K562 (cell line): ENCODE data around the gene GUCY2F.

ENCODE experiments used
- CEBPB ChIP-seq: fragments of 450-650 bp; IDR thresholded peaks from 2 replicates; pipeline ENCODE4 v1.6.1; 2016; ENCODE audit warnings: missing genetic modification characterization, missing compliant biosample characterization
- CREB1 ChIP-seq, 2 experiments: sonication (generic) in 1 of 2; formaldehyde crosslinking in 1 of 2; IDR thresholded peaks; 2 replicates each; pipeline versions ENCODE4 v1.6.1 to v1.8.0; 2012 to 2022; ENCODE audit warnings: inconsistent platforms in 1 of 2, mild to moderate bottlenecking in 1 of 2, missing genetic modification reagents in 1 of 2, moderate library complexity in 1 of 2
- E4F1 ChIP-seq: fragments of 250-450 bp; sonication (Bioruptor Pico); IDR thresholded peaks from 2 replicates; pipeline ENCODE4 v1.5.0; 2021; ENCODE audit warnings: mild to moderate bottlenecking, borderline replicate concordance
- JUNB ChIP-seq: fragments of 450-650 bp; formaldehyde crosslinking; conservative IDR thresholded peaks from 2 replicates; pipeline ENCODE4 v1.4.0; 2020; ENCODE audit warnings: mild to moderate bottlenecking
- NR2F6 ChIP-seq: fragments of 450-650 bp; formaldehyde crosslinking; IDR thresholded peaks from 2 replicates; pipeline ENCODE4 v1.4.0; 2020; ENCODE audit warnings: mild to moderate bottlenecking
- ZC3H11A ChIP-seq: IDR thresholded peaks from 2 replicates; pipeline ENCODE4 v1.6.1; 2012; ENCODE audit warnings: low read depth, low read length, improper control_type of control experiment

- TF ChIP-seq E4F1 (CRISPR knock-in tag) = no peak
- no peak for TF ChIP-seq CEBPB (tag)
- TF ChIP-seq JUNB (CRISPR knock-in tag) = no peak
- no peak for TF ChIP-seq CREB1 (IDR thresholded peaks at IDR 0.05)
- TF ChIP-seq CREB1 (CRISPR knock-in tag; IDR thresholded peaks at IDR 0.05) = no peak
- TF ChIP-seq ZC3H11A = no peak
- TF ChIP-seq NR2F6 (CRISPR knock-in tag) = no peak
These were observed 124.2 kb downstream of the GUCY2F start for GRCh38 chrX:109357706-109358105.
